ENCODE results near the gene CAMSAP1. TPM values are rescaled to one million over a fixed set of nuclear protein-coding genes. Genes with fewer than 3 reads are reported as not detected.
"Not testable (repeated sequence)": the region's sequence is repeated elsewhere in the genome, so short reads cannot be mapped to it uniquely, and the experiment has no call there.

Gene CAMSAP1
- total RNA-seq, 1 experiment from 2014 or later, result 24.2 TPM

DNA sequence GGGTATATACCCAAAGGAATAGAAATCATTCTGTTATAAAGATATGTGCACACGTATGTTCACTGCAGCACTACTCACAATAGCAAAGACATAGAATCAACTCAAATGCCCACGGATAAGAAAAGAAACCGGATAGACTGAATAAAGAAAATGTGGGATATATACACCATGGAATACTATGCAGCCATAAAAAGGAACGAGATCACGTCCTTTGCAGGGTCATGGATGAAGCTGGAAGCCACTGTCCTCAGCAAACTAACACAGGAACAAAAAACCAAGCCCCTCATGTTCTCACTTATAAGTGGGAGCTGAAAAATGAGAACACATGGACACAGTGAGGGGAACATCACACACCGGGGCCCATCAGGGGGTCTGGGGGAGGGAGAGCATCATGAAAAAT lies 36.3 kb upstream of the CAMSAP1 start:
- DNase-seq (ENCODE audit: extremely low read depth, low read depth), result not testable (repeated sequence)

DNA sequence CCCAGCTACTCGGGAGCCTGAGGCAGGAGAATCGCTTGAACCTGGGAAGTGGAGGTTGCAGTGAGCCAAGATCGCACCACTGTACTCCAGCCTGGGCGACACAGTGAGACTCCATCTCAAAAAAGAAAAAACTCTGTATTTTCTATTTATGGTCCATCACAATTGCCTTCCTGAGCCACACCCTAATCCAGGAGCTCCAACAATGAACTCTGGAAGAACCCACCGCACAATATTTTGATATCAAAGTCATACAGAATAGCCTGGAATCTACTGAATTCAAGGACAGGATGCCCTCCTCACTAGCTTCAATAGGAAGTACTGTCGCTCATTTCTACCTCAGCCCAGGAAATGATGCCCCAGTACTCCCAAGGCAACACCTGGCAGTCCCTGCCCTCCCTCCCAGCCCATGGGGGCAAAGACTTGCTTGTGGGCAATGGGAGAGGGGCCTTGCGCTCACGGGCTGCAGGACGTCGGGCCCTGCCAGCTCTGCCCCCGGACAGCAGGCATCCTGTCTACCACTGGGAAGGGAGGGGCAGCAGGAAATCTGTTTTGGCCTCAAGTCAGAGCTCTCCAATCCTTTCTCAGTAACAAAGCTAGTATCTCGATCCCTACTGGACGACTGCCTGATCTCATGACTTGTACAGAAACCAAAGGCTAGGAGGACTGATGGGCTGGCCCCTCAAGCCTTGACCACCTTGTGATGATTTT lies 34.1 kb upstream of the CAMSAP1 start:
- DNase-seq (ENCODE audit: extremely low read depth, low read depth), result no peak

DNA sequence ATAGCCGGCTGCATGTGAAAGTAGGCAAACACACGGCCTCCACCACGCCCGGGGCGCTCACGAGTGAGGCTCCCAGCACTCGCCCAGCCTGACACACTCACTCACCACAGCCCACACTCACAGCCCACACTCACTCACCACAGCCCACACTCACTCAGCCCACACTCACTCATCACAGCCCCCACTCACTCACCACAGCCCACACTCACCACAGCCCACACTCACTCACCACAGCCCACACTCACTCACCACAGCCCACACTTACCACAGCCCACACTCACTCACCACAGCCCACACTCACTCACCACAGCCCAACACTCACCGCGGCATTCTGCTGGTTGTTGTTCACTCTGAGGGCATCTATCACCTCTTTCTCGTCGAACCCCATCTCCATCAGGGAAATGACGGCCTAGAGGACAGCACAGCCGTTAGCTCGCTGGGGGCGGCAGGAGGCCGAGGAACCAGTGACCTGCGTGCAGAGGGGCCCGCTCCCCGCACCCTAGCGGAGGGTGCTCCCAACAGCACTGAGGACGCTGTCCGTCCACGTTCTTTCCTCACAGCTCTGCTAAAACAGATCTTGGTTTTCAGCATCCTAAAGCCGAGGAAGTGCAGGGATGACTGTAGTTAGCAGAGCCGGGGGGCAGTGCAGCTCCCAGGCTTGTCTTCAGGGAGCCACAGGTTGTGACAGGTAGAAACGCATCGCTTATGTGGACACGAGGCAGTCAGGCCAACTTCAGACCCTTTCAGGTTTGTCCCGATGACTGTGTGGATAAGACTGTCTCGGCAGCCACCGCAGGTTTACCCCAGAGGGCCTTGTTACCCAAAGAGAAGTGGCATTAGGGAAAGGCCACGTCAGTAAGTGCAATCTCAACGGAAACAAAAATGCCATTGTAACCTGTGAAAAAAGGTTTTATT lies 32.3 kb upstream of the CAMSAP1 start:
- no peak for DNase-seq (ENCODE audit: extremely low read depth, low read depth)

DNA sequence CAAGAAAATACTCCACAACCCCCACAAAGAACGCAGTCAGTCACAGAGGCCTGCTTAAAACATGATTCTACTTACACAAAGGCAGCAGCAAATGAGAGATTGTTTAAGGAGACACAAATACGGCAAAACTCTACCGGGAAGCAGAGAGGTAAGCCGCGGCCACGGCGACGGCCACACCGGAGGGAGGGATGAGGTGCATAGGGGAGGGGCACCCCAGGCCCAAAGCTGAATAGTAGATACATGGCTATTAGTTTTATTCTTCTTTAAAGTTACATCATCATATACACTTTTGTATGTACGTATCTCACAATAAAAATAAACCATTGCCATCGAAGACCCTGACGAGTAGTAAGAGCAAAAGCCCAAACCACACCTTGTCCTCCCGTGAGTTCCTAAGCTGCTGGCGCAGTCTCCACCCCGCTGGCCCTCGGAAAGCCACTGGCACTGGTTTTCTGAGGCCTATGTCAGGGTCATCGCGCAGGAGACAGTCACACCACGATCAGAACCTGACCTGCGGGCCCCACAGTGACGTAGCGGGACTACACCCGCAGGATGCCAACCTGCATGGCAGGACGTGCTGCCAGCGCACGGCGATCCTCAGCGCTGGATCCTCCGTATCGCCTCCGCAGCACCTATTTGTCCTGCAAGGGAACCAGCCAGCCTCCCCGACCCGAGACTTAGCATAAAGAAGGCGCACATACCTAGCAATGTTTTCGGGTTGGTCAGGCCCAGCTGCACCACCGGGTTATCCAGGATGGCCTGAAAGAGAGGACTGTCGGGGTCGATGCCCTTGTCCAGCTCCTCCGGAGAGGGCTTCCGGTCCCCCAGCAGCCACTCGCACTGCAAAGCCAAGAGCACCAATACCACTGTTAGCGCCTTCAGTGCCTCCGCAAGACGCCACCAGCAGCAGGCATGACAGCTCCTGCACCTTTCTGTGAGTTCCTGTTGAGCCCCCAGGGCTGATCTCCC lies 30.5 kb upstream of the CAMSAP1 start:
- no peak for DNase-seq (ENCODE audit: extremely low read depth, low read depth)

DNA sequence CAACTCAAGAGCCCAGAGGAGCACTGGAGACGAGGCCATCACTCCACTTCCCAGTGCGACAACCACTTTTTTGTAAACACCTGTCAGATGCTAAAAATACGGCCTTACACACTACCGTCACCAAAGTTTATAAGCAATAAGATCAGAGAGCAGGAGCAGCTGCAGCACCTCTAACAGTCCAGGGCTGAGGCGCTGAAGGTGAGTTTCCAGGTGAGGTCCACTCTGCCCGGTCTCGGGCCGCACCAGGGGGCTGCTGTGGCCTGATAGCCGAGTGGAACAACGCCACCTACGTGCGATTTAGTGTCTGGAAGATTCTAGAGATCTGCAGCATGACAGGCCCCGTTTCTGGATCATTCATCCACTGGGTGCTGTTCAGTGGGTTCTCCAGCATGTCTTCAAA lies 25.8 kb upstream of the CAMSAP1 start:
- DNase-seq (ENCODE audit: extremely low read depth, low read depth), result no peak

DNA sequence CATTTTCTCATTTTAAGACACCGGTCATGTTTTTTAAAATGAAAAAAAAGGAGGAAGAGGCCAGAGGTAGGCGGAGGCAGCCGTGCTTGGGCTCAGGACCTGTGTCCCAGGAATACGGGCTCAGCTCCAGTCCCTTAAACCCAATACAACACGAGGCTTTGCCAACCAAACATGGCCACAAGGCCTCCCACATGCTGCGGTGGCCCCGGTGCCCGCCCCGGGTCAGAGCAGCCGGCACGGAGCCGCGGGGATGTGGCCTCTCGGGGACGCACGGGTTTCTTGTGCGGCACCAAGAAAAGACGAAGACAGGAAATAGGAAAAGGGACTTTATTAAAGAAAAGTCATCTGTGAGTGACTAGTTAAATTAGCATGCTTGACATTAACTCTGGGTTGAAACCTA lies 25.3 kb upstream of the CAMSAP1 start:
- no peak for DNase-seq (ENCODE audit: extremely low read depth, low read depth)

DNA sequence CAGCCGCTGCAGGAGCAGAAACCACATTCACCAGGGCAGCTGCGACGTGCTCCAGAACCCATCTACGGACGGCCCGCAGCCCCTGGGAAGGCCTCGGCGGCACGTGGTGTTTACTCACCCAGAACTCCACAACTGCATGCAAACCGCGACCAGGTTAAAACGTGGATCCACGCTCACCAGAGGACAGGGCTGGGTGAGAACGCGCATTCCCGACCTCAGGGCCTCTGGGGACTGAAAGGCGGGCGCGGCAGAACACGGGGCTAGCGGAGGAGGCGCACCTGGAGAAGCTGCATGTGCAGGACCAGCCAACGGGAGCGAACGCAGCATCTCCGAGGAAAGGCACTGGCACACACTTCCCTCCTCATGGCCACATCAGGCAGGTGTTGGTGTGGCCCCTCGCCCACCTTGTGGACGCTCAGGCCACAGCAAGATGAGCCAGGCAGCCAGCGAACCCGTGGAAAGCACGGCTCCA lies 24.0 kb upstream of the CAMSAP1 start:
- no peak for DNase-seq (ENCODE audit: extremely low read depth, low read depth)

DNA sequence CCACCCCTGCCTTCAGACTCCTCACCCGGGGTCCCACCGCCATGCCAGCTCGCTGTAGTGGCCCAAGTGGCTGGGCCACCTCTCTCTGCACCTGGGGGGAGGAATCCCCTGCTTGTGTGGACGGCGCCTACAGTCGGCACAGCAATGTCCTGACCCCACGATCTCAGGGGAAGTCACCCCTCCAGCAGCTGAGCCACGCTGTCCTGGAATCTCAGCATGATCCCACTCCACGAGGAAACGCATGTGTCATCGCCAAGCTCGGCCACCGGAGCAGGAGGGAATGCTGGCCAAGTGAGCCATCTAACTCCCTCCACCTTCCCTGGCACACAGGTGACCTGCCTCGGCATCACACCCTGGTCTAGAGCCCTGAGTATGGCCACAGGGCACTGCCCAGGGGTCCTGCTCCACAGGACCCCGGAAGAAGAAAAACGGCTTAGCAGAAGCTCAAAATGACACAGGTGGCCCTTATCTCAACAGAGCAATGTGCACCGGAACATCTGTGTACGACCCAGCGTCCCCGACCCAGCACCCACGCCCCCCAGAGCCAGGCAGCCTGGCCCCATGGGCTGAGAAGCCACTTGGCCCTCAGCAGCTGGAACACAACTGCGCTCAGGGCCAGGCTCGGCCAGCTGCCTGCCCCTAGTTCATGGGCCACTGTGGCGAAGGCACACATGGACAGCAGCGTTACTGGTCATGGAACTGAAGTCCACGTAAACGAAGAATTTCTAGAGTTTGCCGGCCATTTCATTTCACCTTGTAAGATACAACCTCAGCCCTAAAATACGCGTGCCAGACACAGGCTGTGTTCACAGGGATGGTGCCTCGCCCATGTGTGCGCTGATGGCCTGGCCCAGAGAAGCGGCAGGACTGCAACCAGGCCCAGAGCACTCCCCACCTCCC lies 23.4 kb upstream of the CAMSAP1 start:
- DNase-seq (ENCODE audit: extremely low read depth, low read depth), result no peak

DNA sequence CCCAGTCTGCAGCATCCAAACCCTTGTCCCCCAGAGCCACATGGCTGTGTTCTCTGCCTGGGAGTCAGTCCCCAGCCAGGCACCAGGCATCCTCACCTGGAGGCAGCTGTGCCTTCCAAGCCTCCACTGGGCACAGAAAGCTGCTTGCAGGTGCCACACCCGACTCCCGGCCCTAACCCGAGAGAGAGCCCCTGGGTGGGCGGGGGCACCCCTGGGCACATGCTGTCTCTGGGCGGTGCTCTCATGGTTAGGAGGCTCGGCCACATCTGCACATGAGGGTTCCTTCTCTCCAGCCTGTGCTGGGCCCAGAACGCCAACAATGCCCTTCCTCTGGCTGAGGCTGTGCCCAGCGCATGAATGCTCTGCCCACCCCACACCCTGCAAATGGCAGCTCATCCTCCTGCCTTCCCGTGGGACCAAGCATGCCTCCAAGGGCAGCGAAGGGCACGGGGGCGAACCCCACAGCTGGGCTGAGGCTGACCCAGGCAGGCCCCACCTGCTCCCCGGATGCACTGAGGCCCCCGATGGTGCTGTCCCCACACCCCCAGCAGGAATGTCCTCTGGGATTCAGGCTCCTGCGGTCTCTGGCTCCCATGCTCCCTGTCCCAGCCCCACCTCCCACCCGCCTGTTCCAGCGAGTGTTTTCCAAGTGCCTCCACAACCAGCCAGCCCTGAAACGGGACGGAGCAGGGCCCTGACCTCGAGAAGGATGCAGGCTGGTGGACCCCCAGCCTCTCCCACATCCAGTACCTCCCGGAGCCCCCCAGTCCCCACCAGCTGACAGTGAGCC lies 22.5 kb upstream of the CAMSAP1 start:
- no peak for DNase-seq (ENCODE audit: extremely low read depth, low read depth)

DNA sequence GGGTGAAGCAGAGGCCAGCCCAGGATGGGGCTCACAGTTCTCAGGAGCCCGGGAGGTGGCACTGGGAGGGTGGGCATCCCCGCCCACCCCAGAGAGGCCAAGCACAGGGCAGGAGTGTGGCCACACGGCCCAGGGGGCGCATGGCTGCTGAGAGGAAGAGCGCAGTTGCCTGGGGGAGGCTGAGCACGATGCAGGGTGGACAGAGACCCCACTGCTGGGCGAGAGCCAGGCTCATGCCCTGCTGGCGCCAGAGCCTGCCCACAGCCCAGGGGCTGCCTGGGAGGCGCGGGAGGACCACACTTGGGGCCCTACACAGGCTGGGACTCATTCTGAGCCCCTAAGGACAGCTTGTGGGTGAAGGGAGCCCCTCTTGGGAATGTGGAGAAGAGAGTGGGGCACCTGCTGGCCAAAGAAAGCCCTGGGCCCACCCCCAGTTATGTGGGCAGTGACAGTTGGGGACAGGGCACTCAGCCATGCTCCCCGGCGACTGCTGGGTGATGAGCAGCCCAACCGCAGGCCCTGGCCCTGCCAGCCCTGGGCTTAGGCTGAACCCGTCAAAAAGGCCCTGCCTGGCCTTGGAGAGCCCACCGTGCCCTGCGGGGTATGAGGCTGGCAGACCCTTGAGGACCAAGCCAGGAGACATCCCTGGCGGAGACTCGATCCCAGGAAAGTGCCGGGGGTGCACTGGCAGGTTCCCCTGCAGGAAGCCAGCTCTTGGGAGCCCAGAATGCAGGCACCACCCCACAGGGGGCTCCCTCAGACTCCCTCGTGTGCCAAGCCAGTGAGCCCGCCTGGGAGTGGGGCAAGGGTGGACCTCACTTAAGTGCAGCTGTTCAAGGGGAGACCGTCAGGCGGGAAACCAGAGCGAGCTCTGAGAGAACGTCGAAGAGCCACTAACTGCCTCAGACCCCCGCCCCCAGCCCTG lies 21.6 kb upstream of the CAMSAP1 start:
- DNase-seq (ENCODE audit: extremely low read depth, low read depth), result no peak

DNA sequence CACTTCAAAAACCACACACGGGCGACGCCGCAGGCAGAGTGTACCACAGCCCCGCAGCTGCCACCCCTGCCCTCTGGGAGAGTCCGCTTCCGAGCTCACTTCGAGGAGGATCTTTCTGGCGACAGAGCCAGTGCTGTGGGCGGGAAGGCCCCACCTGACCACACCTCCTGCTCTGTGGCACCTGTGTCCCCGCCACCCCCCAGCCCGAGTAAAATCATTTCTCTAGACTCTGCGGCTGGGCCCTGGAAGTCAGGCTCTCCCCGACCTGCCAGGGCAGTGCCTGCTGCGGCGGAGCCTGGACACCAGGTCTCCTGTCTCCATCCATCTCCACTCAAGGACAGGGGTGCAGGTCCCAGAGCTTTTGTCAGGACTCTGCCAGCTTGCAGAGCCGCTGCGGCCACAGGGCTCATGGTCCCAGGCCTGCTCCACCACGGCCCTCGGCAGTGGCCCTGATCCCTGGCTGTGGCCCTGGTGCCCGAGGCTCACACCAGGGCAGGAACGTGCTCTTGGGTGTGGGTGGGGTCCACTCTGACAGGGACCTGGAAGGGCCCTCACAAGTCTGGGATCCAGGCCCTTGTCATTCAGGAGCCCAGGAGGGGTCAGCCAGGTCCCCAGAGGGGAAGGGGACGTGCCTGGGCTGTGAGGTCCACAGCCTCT lies 20.9 kb upstream of the CAMSAP1 start:
- no peak for DNase-seq (ENCODE audit: extremely low read depth, low read depth)

DNA sequence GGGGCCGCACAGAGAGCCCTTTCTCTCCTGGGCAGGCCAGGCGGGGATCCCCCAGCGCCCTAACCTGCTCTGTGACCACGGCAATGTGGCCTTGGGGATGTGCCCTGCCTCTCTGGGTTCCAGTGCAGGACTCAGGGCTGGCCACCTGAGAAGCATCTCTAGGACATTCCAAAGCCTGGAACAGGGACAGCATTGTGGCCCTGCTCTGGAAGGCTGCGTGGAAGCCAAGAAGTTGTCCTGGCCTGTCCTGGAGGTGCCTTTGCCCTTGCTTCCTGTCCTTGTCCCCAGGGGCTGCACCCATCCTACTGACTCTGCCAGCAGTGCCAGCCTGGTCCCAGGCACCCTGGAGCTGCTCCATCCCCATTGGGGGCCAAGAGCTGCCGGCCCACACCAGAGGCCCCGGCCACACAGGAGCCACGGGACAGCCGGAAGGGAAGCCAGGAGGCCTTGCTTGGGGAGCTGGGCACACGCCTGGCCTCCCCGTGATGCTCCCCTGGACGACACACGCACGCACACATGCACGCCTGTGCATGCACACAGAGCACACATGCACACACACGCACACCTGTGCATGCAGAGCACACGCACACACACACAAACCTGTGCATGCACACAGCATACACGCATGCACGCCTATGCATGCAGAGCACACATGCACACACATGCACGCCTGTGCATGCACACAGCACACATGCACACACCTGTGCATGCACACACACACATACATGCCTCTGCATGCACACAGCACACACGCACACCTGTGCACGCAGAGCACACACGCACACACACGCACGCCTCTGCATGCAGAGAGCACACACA lies 20.1 kb upstream of the CAMSAP1 start:
- DNase-seq (ENCODE audit: extremely low read depth, low read depth), result no peak

DNA sequence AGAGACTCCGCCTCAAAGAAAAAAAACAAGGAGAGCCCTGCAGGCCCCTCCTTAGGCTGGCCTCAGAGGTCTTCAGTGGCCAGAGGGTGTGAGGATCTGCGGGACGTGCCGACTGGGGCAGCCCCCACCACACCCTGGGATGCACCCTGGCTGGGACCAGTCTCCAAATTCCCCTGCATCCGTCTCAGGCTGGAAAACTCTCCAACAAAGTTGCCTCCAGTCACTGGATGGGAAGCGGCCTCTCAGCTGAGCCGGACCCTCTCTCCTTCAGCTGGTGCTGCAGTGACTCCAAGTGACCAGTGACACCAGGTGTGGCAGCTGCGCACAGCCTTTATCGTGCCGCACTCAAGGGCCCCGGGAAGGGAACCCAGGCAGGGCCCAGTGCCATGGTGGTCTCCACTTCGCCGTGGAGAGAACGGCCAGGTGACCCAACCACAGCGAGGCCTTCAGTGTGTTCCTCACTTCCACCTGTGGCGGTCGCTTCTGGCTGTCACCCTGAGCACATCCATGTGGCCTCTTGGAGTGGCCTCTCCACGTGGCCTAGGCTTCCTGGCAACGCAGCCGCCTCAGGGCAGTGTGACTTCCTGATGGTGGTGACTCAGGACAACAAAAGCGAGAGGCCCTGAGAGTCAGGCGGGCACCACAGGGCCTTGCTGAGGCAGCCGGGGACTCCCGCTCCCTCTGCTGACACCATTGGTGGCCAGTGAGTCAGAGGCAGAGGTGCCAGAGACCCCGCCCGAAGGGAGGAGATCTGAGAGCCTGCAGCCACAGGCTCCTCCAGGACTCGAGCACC lies 19.3 kb upstream of the CAMSAP1 start:
- peak; percentile 89 for DNase-seq (ENCODE audit: extremely low read depth, low read depth)

DNA sequence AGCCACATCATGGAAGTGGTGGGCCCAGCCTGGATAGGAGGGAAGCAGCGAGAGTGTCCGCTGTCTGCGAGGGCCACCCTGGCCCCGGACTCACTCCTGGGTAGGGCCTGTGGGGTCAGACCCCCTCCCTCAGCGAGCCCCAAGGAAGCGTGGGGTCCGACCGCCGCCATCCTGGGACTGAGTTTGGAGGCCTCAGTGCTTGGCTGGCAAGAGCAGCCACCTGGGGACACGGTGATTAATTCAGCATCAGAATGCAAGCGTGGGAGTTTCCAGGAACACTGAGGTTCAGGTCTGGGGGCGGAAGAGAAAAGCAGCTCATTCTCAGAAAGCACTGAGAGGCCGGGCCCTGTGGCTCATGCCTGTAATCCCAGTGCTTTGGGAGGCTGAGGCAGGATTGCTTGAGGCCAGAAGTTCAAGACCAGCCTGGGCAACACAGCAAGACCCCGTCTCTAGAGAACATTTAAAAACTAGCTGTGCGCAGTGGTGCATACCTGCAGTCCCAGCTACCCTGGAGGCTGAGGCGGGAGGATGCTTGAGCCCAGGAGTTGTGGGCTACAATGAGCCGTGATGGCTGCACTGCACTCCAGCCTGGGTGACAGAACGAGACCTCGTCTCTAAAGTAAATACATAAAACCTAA lies 18.3 kb upstream of the CAMSAP1 start:
- no peak for DNase-seq (ENCODE audit: extremely low read depth, low read depth)
